ENCODE measurements around the gene GSK3B.

Gene GSK3B

DNA sequence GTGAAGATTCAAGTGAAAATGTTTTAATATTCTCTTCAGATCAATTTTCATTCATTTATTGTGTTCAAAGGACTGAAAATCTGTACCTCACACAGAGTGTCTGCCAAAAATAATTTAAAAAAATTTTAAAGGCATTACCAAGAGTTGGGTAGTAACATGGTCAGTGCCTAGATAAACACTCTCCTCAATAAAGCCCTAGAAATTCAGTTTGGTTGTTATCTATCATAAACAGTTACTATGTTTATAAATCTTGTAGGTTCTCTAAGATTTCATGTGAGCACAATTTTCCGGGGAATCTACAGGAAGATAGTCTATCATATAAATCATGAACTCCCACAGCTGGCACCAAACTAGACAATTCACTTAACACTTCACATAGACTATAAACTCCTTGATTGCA is 128.6 kb downstream of the GSK3B start:
- Histone ChIP-seq H3K4me2 (ENCODE audit: low read length) (no peak overlapping the region), H3K27me3 (ENCODE audit: insufficient read depth, low read length, poor library complexity) (no peaks in the 10 kb centered on the region), H2BK5ac (ENCODE audit: low read length) (no peak overlapping the region), H3K79me2 (ENCODE audit: control insufficient read depth, insufficient read depth, low read length) (peaks cover 3% of the 10 kb centered on the region), H3K56ac (ENCODE audit: low read length) (no peak overlapping the region), H3K23ac (ENCODE audit: low read length) (no peak overlapping the region), H3K9ac (ENCODE audit: low read length) (no peak overlapping the region), H3K4me1 (ENCODE audit: control insufficient read depth, low read depth, low read length) (no peaks in the 10 kb centered on the region), H3K4ac (ENCODE audit: low read depth, low read length) (no peak overlapping the region), H3K36me3 (ENCODE audit: control insufficient read depth, insufficient read depth, low read length) (no peaks in the 10 kb centered on the region), H3K27ac (ENCODE audit: low read depth, low read length) (no peak overlapping the region), H2BK15ac (replicated peaks; ENCODE audit: low read depth) (no peak overlapping the region), H2BK120ac (ENCODE audit: low read depth, low read length) (no peak overlapping the region), H2AK5ac (ENCODE audit: low read length) (no peak overlapping the region), H4K5ac (ENCODE audit: low read length) (no peak overlapping the region), H4K8ac (ENCODE audit: low read depth, low read length) (no peak overlapping the region), H3K4me3 (ENCODE audit: low read length) (no peak overlapping the region), H3K79me1 (ENCODE audit: low read length) (peaks cover 3% of the 10 kb centered on the region), H3K18ac (ENCODE audit: low read length) (no peak overlapping the region)
- DNase-seq = no peak
- no CpG with 5 or more reads among the region's 1 CpG for WGBS (ENCODE audit: extremely low coverage, insufficient coverage, low lambda C conversion rate)

DNA sequence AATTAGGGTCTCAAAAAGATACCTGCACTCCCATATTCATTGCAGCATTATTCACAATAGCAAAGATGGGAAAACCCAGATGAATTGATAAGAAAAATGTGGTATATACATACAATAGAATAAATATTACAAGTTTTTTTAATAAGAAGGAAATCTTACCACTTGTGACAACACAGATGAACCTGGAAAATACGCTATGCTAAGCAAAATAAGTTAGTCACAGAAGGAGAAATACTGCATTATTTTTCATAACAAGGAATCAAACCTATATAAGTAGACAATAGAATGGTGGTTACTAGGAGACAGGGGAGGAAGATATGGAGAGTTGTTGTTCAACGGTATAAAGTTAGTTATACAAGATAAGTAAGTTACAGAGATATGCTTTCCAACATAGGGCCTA is 130.0 kb downstream of the GSK3B start:
- H3K27me3 ChIP-seq (ENCODE audit: insufficient read depth, low read length, poor library complexity) = no peaks in the 10 kb centered on the region
- no peak overlapping the region for H2BK15ac ChIP-seq (replicated peaks; ENCODE audit: low read depth)
- H3K79me2 ChIP-seq (ENCODE audit: control insufficient read depth, insufficient read depth, low read length) = peaks cover 3% of the 10 kb centered on the region
- H3K18ac ChIP-seq (ENCODE audit: low read length) = no peak overlapping the region
- H3K27ac ChIP-seq (ENCODE audit: low read depth, low read length) = no peak overlapping the region
- H2AK5ac ChIP-seq (ENCODE audit: low read length) = no peak overlapping the region
- H3K4ac ChIP-seq (ENCODE audit: low read depth, low read length) = no peak overlapping the region
- no CpG with 5 or more reads among the region's 2 CpGs for WGBS (ENCODE audit: extremely low coverage, insufficient coverage, low lambda C conversion rate)
- no peak for DNase-seq
- no peak overlapping the region for H3K23ac ChIP-seq (ENCODE audit: low read length)
- H3K56ac ChIP-seq (ENCODE audit: low read length) = no peak overlapping the region
- no peaks in the 10 kb centered on the region for H3K4me1 ChIP-seq (ENCODE audit: control insufficient read depth, low read depth, low read length)
- no peak overlapping the region for H3K9ac ChIP-seq (ENCODE audit: low read length)
- no peak overlapping the region for H4K8ac ChIP-seq (ENCODE audit: low read depth, low read length)
- H3K79me1 ChIP-seq (ENCODE audit: low read length) = peaks cover 3% of the 10 kb centered on the region
- H2BK5ac ChIP-seq (ENCODE audit: low read length) = no peak overlapping the region
- no peak overlapping the region for H3K4me2 ChIP-seq (ENCODE audit: low read length)
- no peak overlapping the region for H2BK120ac ChIP-seq (ENCODE audit: low read depth, low read length)
- H4K5ac ChIP-seq (ENCODE audit: low read length) = no peak overlapping the region
- H3K36me3 ChIP-seq (ENCODE audit: control insufficient read depth, insufficient read depth, low read length) = no peaks in the 10 kb centered on the region
- H3K4me3 ChIP-seq (ENCODE audit: low read length) = no peak overlapping the region

GRCh38 chr3:119955972-119956371 is 138.3 kb downstream of the GSK3B start:
- no CpG with 5 or more reads among the region's 6 CpGs for WGBS (ENCODE audit: extremely low coverage, insufficient coverage, low lambda C conversion rate)
- no peak overlapping the region for H3K18ac ChIP-seq (ENCODE audit: low read length)

DNA sequence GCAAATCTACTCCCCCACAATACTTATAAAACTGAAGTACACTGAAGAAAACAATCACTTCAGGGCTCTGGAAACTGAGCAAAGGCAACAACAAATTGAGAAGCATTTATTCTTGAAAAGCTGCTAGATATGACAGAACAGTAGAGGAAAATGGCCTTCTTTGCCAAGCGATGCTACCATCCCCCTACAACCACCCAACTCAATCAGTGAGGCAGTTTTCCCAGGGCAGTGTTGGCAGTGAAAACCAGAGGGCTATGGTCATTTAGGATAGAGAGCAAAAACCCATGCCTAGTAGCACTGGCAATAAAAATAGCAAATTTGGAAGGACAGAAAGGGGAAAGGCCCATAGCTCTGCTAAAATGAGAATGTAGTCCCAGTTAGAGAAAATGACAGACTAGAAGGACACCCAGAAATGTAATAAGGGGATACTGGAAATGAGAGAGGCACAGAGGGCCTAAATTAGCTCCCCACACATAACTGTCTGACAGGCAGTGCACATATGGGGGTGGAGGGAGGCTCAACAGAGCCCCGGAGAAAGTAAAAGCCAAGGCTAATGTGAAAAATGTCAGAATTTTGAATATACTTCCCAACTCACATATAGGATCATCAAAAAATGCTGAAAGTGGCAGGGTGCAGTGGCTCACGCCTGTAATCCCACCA is 143.5 kb downstream of the GSK3B start:
- DNase-seq = no peak
- H3K79me1 ChIP-seq (ENCODE audit: low read length) = peaks cover 3% of the 10 kb centered on the region
- H3K79me2 ChIP-seq (ENCODE audit: control insufficient read depth, insufficient read depth, low read length) = peaks cover 1% of the 10 kb centered on the region

More at GRCh38 chr3:119955972-119956371, 138.3 kb downstream of the GSK3B start:
- Histone ChIP-seq H3K4me2 (ENCODE audit: low read length) (no peak overlapping the region), H4K8ac (ENCODE audit: low read depth, low read length) (no peak overlapping the region), H3K27ac (ENCODE audit: low read depth, low read length) (no peak overlapping the region), H3K36me3 (ENCODE audit: control insufficient read depth, insufficient read depth, low read length) (no peaks in the 10 kb centered on the region), H3K79me2 (ENCODE audit: control insufficient read depth, insufficient read depth, low read length) (no peaks in the 10 kb centered on the region), H2BK5ac (ENCODE audit: low read length) (no peak overlapping the region), H2AK5ac (ENCODE audit: low read length) (no peak overlapping the region), H2BK15ac (replicated peaks; ENCODE audit: low read depth) (no peak overlapping the region), H3K4me1 (ENCODE audit: control insufficient read depth, low read depth, low read length) (no peaks in the 10 kb centered on the region), H3K79me1 (ENCODE audit: low read length) (peaks cover 3% of the 10 kb centered on the region), H3K4ac (ENCODE audit: low read depth, low read length) (no peak overlapping the region), H3K4me3 (ENCODE audit: low read length) (no peak overlapping the region), H4K5ac (ENCODE audit: low read length) (no peak overlapping the region), H3K56ac (ENCODE audit: low read length) (no peak overlapping the region), H3K9ac (ENCODE audit: low read length) (no peak overlapping the region), H2BK120ac (ENCODE audit: low read depth, low read length) (no peak overlapping the region), H3K27me3 (ENCODE audit: insufficient read depth, low read length, poor library complexity) (no peaks in the 10 kb centered on the region), H3K23ac (ENCODE audit: low read length) (no peak overlapping the region)
- DNase-seq = no peak

GRCh38 chr3:119945291-119945690 is 149.0 kb downstream of the GSK3B start:
- Histone ChIP-seq H2AK5ac (ENCODE audit: low read length) (no peak overlapping the region), H3K4ac (ENCODE audit: low read depth, low read length) (no peak overlapping the region), H3K36me3 (ENCODE audit: control insufficient read depth, insufficient read depth, low read length) (no peaks in the 10 kb centered on the region), H2BK120ac (ENCODE audit: low read depth, low read length) (no peak overlapping the region), H3K56ac (ENCODE audit: low read length) (no peak overlapping the region), H3K27ac (ENCODE audit: low read depth, low read length) (no peak overlapping the region), H3K18ac (ENCODE audit: low read length) (no peak overlapping the region), H3K4me2 (ENCODE audit: low read length) (no peak overlapping the region), H3K23ac (ENCODE audit: low read length) (no peak overlapping the region), H3K9ac (ENCODE audit: low read length) (no peak overlapping the region), H4K8ac (ENCODE audit: low read depth, low read length) (no peak overlapping the region), H4K5ac (ENCODE audit: low read length) (no peak overlapping the region), H3K27me3 (ENCODE audit: insufficient read depth, low read length, poor library complexity) (no peaks in the 10 kb centered on the region), H2BK5ac (ENCODE audit: low read length) (no peak overlapping the region), H3K4me3 (ENCODE audit: low read length) (no peak overlapping the region), H3K4me1 (ENCODE audit: control insufficient read depth, low read depth, low read length) (peaks cover 8% of the 10 kb centered on the region), H3K79me1 (ENCODE audit: low read length) (peaks cover 3% of the 10 kb centered on the region), H2BK15ac (replicated peaks; ENCODE audit: low read depth) (no peak overlapping the region), H3K79me2 (ENCODE audit: control insufficient read depth, insufficient read depth, low read length) (no peaks in the 10 kb centered on the region)
- no CpG with 5 or more reads among the region's 1 CpG for WGBS (ENCODE audit: extremely low coverage, insufficient coverage, low lambda C conversion rate)
- peak; percentile 84 for DNase-seq

More for the DNA sequence above, 143.5 kb downstream of the GSK3B start:
- H3K23ac ChIP-seq (ENCODE audit: low read length) = no peak overlapping the region
- no peak overlapping the region for H4K5ac ChIP-seq (ENCODE audit: low read length)
- H3K27ac ChIP-seq (ENCODE audit: low read depth, low read length) = no peak overlapping the region
- H3K18ac ChIP-seq (ENCODE audit: low read length) = no peak overlapping the region
- no peak overlapping the region for H3K4me2 ChIP-seq (ENCODE audit: low read length)
- no peak overlapping the region for H4K8ac ChIP-seq (ENCODE audit: low read depth, low read length)
- no peak overlapping the region for H3K4ac ChIP-seq (ENCODE audit: low read depth, low read length)
- H2AK5ac ChIP-seq (ENCODE audit: low read length) = no peak overlapping the region
- H3K56ac ChIP-seq (ENCODE audit: low read length) = no peak overlapping the region
- WGBS (ENCODE audit: extremely low coverage, insufficient coverage, low lambda C conversion rate) = no CpG with 5 or more reads among the region's 3 CpGs
- H2BK120ac ChIP-seq (ENCODE audit: low read depth, low read length) = no peak overlapping the region
- no peak overlapping the region for H2BK5ac ChIP-seq (ENCODE audit: low read length)
- no peak overlapping the region for H3K4me3 ChIP-seq (ENCODE audit: low read length)
- peaks cover 2% of the 10 kb centered on the region for H3K4me1 ChIP-seq (ENCODE audit: control insufficient read depth, low read depth, low read length)
- no peak overlapping the region for H2BK15ac ChIP-seq (replicated peaks; ENCODE audit: low read depth)
- H3K9ac ChIP-seq (ENCODE audit: low read length) = no peak overlapping the region
- H3K27me3 ChIP-seq (ENCODE audit: insufficient read depth, low read length, poor library complexity) = no peaks in the 10 kb centered on the region
- no peaks in the 10 kb centered on the region for H3K36me3 ChIP-seq (ENCODE audit: control insufficient read depth, insufficient read depth, low read length)

DNA sequence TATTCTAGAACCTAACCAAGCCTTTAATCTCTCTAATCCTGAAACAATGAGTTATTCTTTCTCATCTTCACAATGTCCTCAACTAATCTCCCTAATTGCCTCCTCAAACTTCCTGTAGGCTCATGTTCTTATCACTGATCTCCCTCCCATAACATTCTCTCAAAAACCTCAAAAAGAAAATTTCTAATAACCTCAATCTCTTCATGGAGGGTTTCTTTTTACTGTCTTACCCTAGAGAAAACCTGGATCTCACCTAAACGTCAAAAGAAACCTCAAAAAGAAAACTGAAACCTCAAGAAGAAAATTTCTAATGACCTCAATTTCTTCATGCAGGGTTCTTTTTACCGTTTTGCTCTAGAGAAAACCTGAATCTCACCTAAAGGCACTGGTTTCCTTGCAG is 150.2 kb downstream of the GSK3B start:
- no peak overlapping the region for H4K5ac ChIP-seq (ENCODE audit: low read length)
- H2BK5ac ChIP-seq (ENCODE audit: low read length) = no peak overlapping the region
- H3K18ac ChIP-seq (ENCODE audit: low read length) = no peak overlapping the region
- no peak overlapping the region for H3K4me2 ChIP-seq (ENCODE audit: low read length)
- no peak overlapping the region for H2BK15ac ChIP-seq (replicated peaks; ENCODE audit: low read depth)
- peaks cover 3% of the 10 kb centered on the region for H3K79me1 ChIP-seq (ENCODE audit: low read length)
- no peak overlapping the region for H4K8ac ChIP-seq (ENCODE audit: low read depth, low read length)
- H3K36me3 ChIP-seq (ENCODE audit: control insufficient read depth, insufficient read depth, low read length) = no peaks in the 10 kb centered on the region
- no peak overlapping the region for H3K23ac ChIP-seq (ENCODE audit: low read length)
- H3K4me1 ChIP-seq (ENCODE audit: control insufficient read depth, low read depth, low read length) = peaks cover 8% of the 10 kb centered on the region
- H3K4me3 ChIP-seq (ENCODE audit: low read length) = no peak overlapping the region
- H3K27ac ChIP-seq (ENCODE audit: low read depth, low read length) = no peak overlapping the region
- peak; percentile 65 for DNase-seq
- no peak overlapping the region for H3K56ac ChIP-seq (ENCODE audit: low read length)
- no peak overlapping the region for H2AK5ac ChIP-seq (ENCODE audit: low read length)
- no CpG with 5 or more reads among the region's 2 CpGs for WGBS (ENCODE audit: extremely low coverage, insufficient coverage, low lambda C conversion rate)
- no peak overlapping the region for H2BK120ac ChIP-seq (ENCODE audit: low read depth, low read length)
- no peaks in the 10 kb centered on the region for H3K79me2 ChIP-seq (ENCODE audit: control insufficient read depth, insufficient read depth, low read length)
- no peaks in the 10 kb centered on the region for H3K27me3 ChIP-seq (ENCODE audit: insufficient read depth, low read length, poor library complexity)
- H3K4ac ChIP-seq (ENCODE audit: low read depth, low read length) = no peak overlapping the region
- H3K9ac ChIP-seq (ENCODE audit: low read length) = no peak overlapping the region
